NB4 (cell line): Measurements from ENCODE around the gene RTKN.

ENCODE experiments used
- DNase-seq: peaks from one replicate; pipeline ENCODE4 v3.0.0; 2010; ENCODE audit warnings: low read depth
- H3K4me3 ChIP-seq: one replicate; pipeline ENCODE4 v1.5.1; 2011; ENCODE audit warnings: mild to moderate bottlenecking, low read depth, low read length, moderate library complexity
- MYC ChIP-seq: IDR thresholded peaks from 2 replicates; pipeline ENCODE4 v1.6.1; 2011; ENCODE audit warnings: low read depth, low read length
- POLR2A ChIP-seq: IDR thresholded peaks from 2 replicates; pipeline ENCODE4 v1.6.1; 2011; ENCODE audit warnings: mild to moderate bottlenecking; ENCODE audit not compliant: insufficient read length; ENCODE audit errors: extremely low read depth
- TF ChIP-seq, protein P1 (sequence below): IDR thresholded peaks from one replicate; pipeline ENCODE4 v1.5.1; 2012; ENCODE audit warnings: low read depth, low read length
- TF ChIP-seq, protein P2 (sequence below): IDR thresholded peaks from 2 replicates; pipeline ENCODE4 v1.6.1; 2011; ENCODE audit warnings: low read depth, low read length

Gene RTKN

DNA sequence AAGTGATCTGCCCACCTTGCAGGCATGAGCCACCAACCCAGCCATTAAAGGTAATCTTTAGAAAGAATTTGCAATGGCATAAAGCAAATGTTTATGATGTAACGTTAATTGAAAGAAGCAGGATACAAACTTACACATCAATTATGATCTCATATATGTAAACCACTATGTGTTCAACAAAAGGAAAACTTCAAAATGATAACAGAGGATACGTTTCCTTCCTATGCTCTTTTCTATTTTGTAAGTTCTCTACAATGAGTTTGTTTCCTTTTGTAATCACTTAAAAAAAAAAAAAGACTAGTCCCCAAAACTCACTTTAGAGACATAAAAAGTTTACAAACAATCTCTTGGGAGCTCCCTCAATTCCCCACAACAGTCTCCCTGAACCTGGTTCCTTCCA lies 21.7 kb downstream of the RTKN start:
- no peak overlapping the region for H3K4me3 ChIP-seq
- TF ChIP-seq, protein P1, sequence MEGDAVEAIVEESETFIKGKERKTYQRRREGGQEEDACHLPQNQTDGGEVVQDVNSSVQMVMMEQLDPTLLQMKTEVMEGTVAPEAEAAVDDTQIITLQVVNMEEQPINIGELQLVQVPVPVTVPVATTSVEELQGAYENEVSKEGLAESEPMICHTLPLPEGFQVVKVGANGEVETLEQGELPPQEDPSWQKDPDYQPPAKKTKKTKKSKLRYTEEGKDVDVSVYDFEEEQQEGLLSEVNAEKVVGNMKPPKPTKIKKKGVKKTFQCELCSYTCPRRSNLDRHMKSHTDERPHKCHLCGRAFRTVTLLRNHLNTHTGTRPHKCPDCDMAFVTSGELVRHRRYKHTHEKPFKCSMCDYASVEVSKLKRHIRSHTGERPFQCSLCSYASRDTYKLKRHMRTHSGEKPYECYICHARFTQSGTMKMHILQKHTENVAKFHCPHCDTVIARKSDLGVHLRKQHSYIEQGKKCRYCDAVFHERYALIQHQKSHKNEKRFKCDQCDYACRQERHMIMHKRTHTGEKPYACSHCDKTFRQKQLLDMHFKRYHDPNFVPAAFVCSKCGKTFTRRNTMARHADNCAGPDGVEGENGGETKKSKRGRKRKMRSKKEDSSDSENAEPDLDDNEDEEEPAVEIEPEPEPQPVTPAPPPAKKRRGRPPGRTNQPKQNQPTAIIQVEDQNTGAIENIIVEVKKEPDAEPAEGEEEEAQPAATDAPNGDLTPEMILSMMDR = no peak
- TF ChIP-seq MYC (no peak), POLR2A (no peak)
- TF ChIP-seq, protein P2, sequence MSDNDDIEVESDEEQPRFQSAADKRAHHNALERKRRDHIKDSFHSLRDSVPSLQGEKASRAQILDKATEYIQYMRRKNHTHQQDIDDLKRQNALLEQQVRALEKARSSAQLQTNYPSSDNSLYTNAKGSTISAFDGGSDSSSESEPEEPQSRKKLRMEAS = no peak
- no peak for DNase-seq

DNA sequence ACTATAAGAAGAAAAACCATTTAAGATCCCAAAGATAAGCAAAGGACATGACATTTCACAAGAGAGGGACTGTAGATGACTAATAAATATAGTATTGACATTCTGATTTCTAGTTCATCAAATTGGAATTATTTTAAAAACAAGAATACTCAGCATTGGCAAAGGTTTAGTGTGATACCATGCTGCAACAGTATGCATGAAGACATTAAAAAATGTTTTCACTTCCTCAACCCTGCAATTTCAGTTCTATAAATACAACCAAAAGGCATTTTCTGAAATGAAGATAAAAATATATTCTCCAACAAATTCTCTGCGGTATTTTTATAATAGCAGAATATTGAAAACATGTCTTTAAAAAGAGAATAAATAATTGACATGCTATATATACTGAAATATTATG lies 22.4 kb downstream of the RTKN start:
- DNase-seq = no peak
- TF ChIP-seq, protein P1 = no peak
- TF ChIP-seq POLR2A (no peak), MYC (no peak)
- TF ChIP-seq, protein P2 = no peak
- no peak overlapping the region for H3K4me3 ChIP-seq

DNA sequence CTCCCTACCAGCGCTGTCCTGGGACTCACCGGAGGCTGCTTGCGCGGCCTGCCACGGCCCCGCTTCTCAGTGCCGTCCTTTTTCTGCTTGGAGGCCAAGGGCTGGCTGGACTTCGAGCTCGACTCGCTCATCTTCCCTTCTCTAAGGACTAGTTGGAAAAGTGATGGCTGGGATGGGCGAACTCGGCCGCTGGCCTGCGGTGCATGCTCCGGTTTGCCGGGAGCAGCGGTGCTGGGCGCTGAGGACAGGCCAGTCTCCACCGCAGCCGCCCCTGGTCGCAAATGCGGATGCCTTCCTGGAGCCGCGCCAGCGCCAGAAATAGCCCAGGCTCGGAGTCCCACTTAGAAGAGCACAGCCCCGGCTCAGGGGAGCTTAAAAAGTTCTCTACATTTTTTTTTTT lies 23.4 kb downstream of the RTKN start:
- no peak for DNase-seq
- H3K4me3 ChIP-seq = no peak overlapping the region
- TF ChIP-seq POLR2A (no peak), MYC (no peak)
- TF ChIP-seq, protein P1 = no peak
- TF ChIP-seq, protein P2 = no peak

DNA sequence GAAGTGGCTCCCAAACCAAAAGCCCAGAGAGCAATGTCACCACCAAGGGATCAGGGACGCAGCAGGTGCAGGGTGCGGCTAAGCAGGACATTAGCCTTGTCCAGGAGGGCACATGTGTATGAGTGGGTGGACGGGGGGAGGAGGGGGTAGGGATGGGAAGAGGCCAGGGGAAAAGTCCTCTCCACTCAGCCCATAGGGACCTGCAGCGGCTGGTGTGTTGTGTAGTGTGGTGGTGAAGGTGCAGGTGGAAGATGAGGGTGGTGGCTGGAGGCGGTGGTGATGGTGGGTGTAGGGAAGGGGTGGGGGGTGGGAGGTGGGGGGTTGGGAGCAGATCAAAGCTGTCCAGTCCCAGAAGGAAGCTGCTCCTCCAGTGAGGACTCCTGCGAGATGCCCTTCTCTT lies 24.0 kb downstream of the RTKN start:
- no peak overlapping the region for H3K4me3 ChIP-seq
- DNase-seq = no peak
- TF ChIP-seq MYC (no peak), POLR2A (no peak)
- TF ChIP-seq, protein P2 = no peak
- TF ChIP-seq, protein P1 = no peak

DNA sequence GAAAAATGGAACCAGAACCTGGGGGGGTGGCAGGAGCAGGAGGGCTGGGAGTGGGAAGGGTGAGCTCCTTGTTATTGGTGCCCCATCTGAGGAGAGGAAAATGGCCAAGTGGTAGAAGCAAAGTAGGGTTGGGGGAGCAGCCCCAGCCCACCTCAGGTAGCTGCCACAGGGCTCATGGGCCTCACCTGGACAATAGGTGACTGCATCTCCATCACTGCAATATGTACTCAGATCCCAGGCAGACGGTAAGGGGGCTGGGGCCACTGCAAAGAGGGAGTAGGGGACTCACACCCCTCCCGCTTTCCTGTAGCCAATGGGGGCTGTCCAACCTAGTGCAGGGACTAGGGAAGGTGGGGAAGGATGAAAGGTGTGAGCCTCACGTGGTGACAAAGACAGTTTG lies 24.5 kb downstream of the RTKN start:
- DNase-seq = no peak
- no peak overlapping the region for H3K4me3 ChIP-seq
- TF ChIP-seq MYC (no peak), POLR2A (no peak)
- TF ChIP-seq, protein P1 = no peak
- TF ChIP-seq, protein P2 = no peak

DNA sequence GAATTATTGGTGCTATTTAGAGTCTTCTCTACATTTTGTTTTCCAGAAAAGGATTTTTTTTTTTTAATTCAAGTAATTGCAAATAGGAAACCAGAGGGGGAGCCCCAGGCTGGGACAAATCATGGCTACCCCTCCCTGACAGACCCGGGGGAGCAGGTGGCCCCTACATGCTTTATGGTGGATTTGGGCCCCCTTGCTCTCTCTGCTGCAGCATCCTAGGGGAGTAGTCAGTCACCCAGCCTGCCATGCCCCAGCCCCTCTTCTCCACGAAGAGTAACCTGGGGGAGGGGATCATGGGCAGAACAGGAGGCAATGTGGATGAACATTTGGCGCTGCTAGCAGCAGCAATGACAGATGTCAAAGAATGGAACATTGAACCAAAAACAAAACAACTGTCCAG lies 25.0 kb downstream of the RTKN start:
- DNase-seq = peak; percentile 30
- no peak overlapping the region for H3K4me3 ChIP-seq
- TF ChIP-seq, protein P1 = peak; percentile 12
- no peak for TF ChIP-seq POLR2A
